ENCODE measurements around the gene BCL2L1. TPM values are rescaled to one million over a fixed set of nuclear protein-coding genes. Genes with fewer than 3 reads are reported as not detected.

BCL2L1 gene
- total RNA-seq, 6 experiments from 2014 or later: 111 to 122 (median 117) TPM

GRCh38 chr20:31706607-31707257 is 15.9 kb downstream of the BCL2L1 start:
- H3K4me1 Mint-ChIP-seq (ENCODE audit: low read depth): peaks cover 60% of the 10 kb centered on the region
- TF ChIP-seq CTCF (IDR thresholded peaks at IDR 0.05): no peak
- peak overlapping the region; percentile 64 for H3K27ac Mint-ChIP-seq
- H3K4me3 Mint-ChIP-seq: no peak overlapping the region
- DNase-seq: no peak
- peaks cover 48% of the 10 kb centered on the region for H3K36me3 Mint-ChIP-seq (ENCODE audit: low read depth)
- peaks cover 2% of the 10 kb centered on the region; the same call in 1 of the 2 replicates for H3K27me3 Mint-ChIP-seq (ENCODE audit: insufficient read depth)
- H3K9me3 Mint-ChIP-seq: no peaks in the 10 kb centered on the region

GRCh38 chr20:31705598-31706597 is 16.8 kb downstream of the BCL2L1 start:
- DNase-seq: no peak
- peaks cover 58% of the 10 kb centered on the region for H3K4me1 Mint-ChIP-seq (ENCODE audit: low read depth)
- H3K4me3 Mint-ChIP-seq: no peak overlapping the region
- H3K27me3 Mint-ChIP-seq (ENCODE audit: insufficient read depth): peaks cover 2% of the 10 kb centered on the region; the same call in 1 of the 2 replicates
- peak overlapping the region; percentile 71 for H3K27ac Mint-ChIP-seq
- no peaks in the 10 kb centered on the region for H3K9me3 Mint-ChIP-seq
- no peak for TF ChIP-seq CTCF (IDR thresholded peaks at IDR 0.05)
- H3K36me3 Mint-ChIP-seq (ENCODE audit: low read depth): peaks cover 51% of the 10 kb centered on the region

- peaks cover 56% of the 10 kb centered on the region for H3K36me3 Mint-ChIP-seq (ENCODE audit: low read depth)
- peaks cover 2% of the 10 kb centered on the region; the same call in 1 of the 2 replicates for H3K27me3 Mint-ChIP-seq (ENCODE audit: insufficient read depth)
- H3K4me3 Mint-ChIP-seq: peak overlapping the region; percentile 42
- TF ChIP-seq CTCF (IDR thresholded peaks at IDR 0.05): no peak
- peaks cover 60% of the 10 kb centered on the region for H3K4me1 Mint-ChIP-seq (ENCODE audit: low read depth)
- H3K9me3 Mint-ChIP-seq: no peaks in the 10 kb centered on the region
- no peak for DNase-seq
- peak overlapping the region; percentile 71 for H3K27ac Mint-ChIP-seq
Measured at GRCh38 chr20:31705191-31705590, 17.5 kb downstream of the BCL2L1 start.

- H3K4me1 Mint-ChIP-seq (ENCODE audit: low read depth): peaks cover 62% of the 10 kb centered on the region
- H3K4me3 Mint-ChIP-seq: peak overlapping the region; percentile 42
Measured at GRCh38 chr20:31704225-31705119, 18.2 kb downstream of the BCL2L1 start.

More at GRCh38 chr20:31704225-31705119, 18.2 kb downstream of the BCL2L1 start:
- H3K27me3 Mint-ChIP-seq (ENCODE audit: insufficient read depth): peaks cover 2% of the 10 kb centered on the region; the same call in 1 of the 2 replicates
- H3K36me3 Mint-ChIP-seq (ENCODE audit: low read depth): peaks cover 57% of the 10 kb centered on the region
- peak; percentile 25 for DNase-seq
- H3K9me3 Mint-ChIP-seq: no peaks in the 10 kb centered on the region
- H3K27ac Mint-ChIP-seq: peak overlapping the region; percentile 71
- TF ChIP-seq CTCF (IDR thresholded peaks at IDR 0.05): no peak

Data from HFFc6 (cell line).